NCI-H2171 treated with DMSO at 0.1 percent for 48 hours (cell line): ENCODE measurements around the gene GNAI2.
A peak's percentile ranks its signal among the peaks of the same experiment; 100 is the strongest.

Experiments used
- DNase-seq: peaks from one replicate; lab custom pipeline; 2025; lab: John Stamatoyannopoulos, UW

GNAI2 gene

GRCh38 chr3:50235716-50236483 is at the start of gene GNAI2:
Gene GNAI2 (plus strand): TSS chr3:50236204. CDS start chr3:50236336, 132 bp downstream.
- peak; percentile 94 for DNase-seq

- no peak for DNase-seq
Observed at GRCh38 chr3:50187750-50188149, 48.3 kb upstream of the GNAI2 start.

- peak; percentile 64 for DNase-seq
Observed at GRCh38 chr3:50189274-50189673, 46.7 kb upstream of the GNAI2 start.

GRCh38 chr3:50189989-50190388 is 46.0 kb upstream of the GNAI2 start:
- no peak for DNase-seq

GRCh38 chr3:50190936-50191660 is 44.9 kb upstream of the GNAI2 start, which contains the start of gene GNAT1:
Gene GNAT1 (plus strand): TSS chr3:50191610. CDS start chr3:50191726, 116 bp downstream.
- DNase-seq: no peak

GRCh38 chr3:50192124-50192523 is 43.9 kb upstream of the GNAI2 start:
- no peak for DNase-seq

GRCh38 chr3:50192689-50193141 is 43.3 kb upstream of the GNAI2 start:
- peak; percentile 46 for DNase-seq

- DNase-seq: no peak
Observed at GRCh38 chr3:50193286-50193685, 42.7 kb upstream of the GNAI2 start.

GRCh38 chr3:50193746-50194127 is 42.3 kb upstream of the GNAI2 start:
- DNase-seq: no peak

- DNase-seq: peak; percentile 5
Observed at GRCh38 chr3:50194128-50194902, 41.7 kb upstream of the GNAI2 start.

GRCh38 chr3:50194903-50195500 is 41.0 kb upstream of the GNAI2 start:
- no peak for DNase-seq

GRCh38 chr3:50195501-50196252 is 40.3 kb upstream of the GNAI2 start:
- DNase-seq: no peak

- no peak for DNase-seq
Observed at GRCh38 chr3:50196253-50196801, 39.7 kb upstream of the GNAI2 start.

- no peak for DNase-seq
Observed at GRCh38 chr3:50201573-50202315, 34.3 kb upstream of the GNAI2 start.

GRCh38 chr3:50202353-50203112 is 33.5 kb upstream of the GNAI2 start:
- DNase-seq: no peak

- no peak for DNase-seq
Observed at GRCh38 chr3:50203113-50203808, 32.7 kb upstream of the GNAI2 start.

GRCh38 chr3:50203809-50204803 is 31.9 kb upstream of the GNAI2 start:
- no peak for DNase-seq
